ENCODE measurements around the gene ZNF276. TPM values are rescaled to one million over a fixed set of nuclear protein-coding genes. Genes with fewer than 3 reads are reported as not detected.
A peak's percentile ranks its signal among the peaks of the same experiment; 100 is the strongest.

The ZNF276 gene
- total RNA-seq, 1 experiment from 2014 or later: 19.9 TPM

GRCh38 chr16:89695086-89695874 is 26.1 kb upstream of the ZNF276 start:
- Histone ChIP-seq H3K27me3 (ENCODE audit: control insufficient read depth, insufficient read depth, low read length) (no peaks in the 10 kb centered on the region), H3K36me3 (ENCODE audit: control insufficient read depth, insufficient read depth, low read length) (no peaks in the 10 kb centered on the region), H3K27ac (ENCODE audit: low read length) (no peak overlapping the region), H3K9me3 (ENCODE audit: control insufficient read depth, insufficient read depth, low read depth, low read length) (no peaks in the 10 kb centered on the region), H3K4me1 (ENCODE audit: control insufficient read depth, insufficient read depth, low read length) (no peaks in the 10 kb centered on the region; the same call in 1 of the 2 replicates), H3K4me3 (ENCODE audit: low read depth in 2 of 2, low read length in 2 of 2) (no peak overlapping the region)
- no TSS peak for BruUV-seq (replicated peaks)
- ATAC-seq (peak; percentile 15), DNase-seq (ENCODE audit: low read depth, low spot score) (no peak)
- ChIA-PET POLR2A (interaction anchor here (0.5 kb wide), 1 partner anchor 1220 kb away, joined by 3 read pairs; no protein-coding TSS in a partner anchor), CTCF (interaction anchor here (0.7 kb wide), 1 partner anchor 51 kb away, joined by 3 read pairs; no protein-coding TSS in a partner anchor)
- no peak for TF ChIP-seq TCF7L2 (IDR thresholded peaks at IDR 0.05; ENCODE audit: low read depth, low read length)
- TF ChIP-seq CTCF (IDR thresholded peaks at IDR 0.05): no peak
- TF ChIP-seq POLR2AphosphoS5 (IDR thresholded peaks at IDR 0.05; ENCODE audit: low read depth, low read length): no peak
- no peak for TF ChIP-seq SIN3A (IDR thresholded peaks at IDR 0.05; ENCODE audit: borderline replicate concordance, insufficient read depth, low read depth, low read length)
- no peak for TF ChIP-seq REST (IDR thresholded peaks at IDR 0.05; ENCODE audit: insufficient read depth in 1 of 2, low read depth in 2 of 2, low read length in 1 of 2)
- in situ Hi-C loops (cut with HindIII; ENCODE audit: low pct_unique_long_range_greater_than_20kb, low sequenced_read_pairs): no loop called here
- intact Hi-C loops (cut with micrococcal nuclease; ENCODE audit: unreplicated experiment): no loop called here

DNA sequence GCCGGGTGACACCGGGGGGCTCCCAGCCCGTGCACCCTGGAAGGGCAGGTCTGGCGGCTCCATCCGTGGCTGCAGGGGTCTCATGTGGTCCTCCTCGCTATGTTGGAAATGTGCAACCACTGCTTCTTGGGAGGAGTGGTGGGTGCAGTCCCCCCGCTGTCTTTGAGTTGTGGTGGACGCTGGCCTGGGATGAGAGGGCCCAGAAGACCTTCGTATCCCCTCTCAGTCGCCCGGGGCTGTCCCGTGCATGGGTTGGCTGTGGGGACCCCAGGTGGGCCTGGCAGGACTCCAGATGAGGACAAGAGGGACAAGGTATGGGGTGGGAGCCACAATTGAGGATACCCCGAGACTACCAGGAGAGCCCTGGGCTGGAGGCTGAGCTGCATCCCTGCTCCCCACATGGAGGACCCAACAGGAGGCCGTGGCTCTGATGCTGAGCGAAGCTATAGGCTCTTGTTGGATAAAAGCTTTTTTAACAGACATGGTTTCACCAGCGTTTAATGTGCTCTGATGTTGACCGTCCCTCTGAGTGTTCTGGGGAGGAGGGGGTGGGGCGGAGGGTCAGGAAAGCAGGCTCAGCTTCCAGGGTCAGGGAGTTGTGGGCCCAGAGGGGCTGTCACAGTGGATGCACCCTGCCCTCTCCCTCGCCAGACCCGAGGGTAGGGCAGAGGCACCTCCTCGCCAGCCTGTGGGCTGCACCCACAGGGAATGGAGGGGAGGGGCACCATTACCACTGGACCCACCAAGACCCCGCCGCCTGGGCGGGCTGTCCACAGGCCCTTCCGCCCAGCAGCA is 25.3 kb upstream of the ZNF276 start:
- POLR2A ChIA-PET: no interaction called here
- in situ Hi-C loops (cut with HindIII; ENCODE audit: low pct_unique_long_range_greater_than_20kb, low sequenced_read_pairs): no loop called here
- ATAC-seq: no peak
- CTCF ChIA-PET: interaction anchor here (0.7 kb wide), 1 partner anchor 51 kb away, joined by 3 read pairs; no protein-coding TSS in a partner anchor
- TF ChIP-seq CTCF (IDR thresholded peaks at IDR 0.05): no peak
- TF ChIP-seq POLR2AphosphoS5 (IDR thresholded peaks at IDR 0.05; ENCODE audit: low read depth, low read length): 0 out of 2 replicates have a peak, but pooled peaks have one; percentile 21
- no peak for TF ChIP-seq SIN3A (IDR thresholded peaks at IDR 0.05; ENCODE audit: borderline replicate concordance, insufficient read depth, low read depth, low read length)
- TF ChIP-seq REST (IDR thresholded peaks at IDR 0.05; ENCODE audit: insufficient read depth in 1 of 2, low read depth in 2 of 2, low read length in 1 of 2): no peak
- no peak for TF ChIP-seq TCF7L2 (IDR thresholded peaks at IDR 0.05; ENCODE audit: low read depth, low read length)
- H3K36me3 ChIP-seq (ENCODE audit: control insufficient read depth, insufficient read depth, low read length): no peaks in the 10 kb centered on the region; the same call in 1 of the 2 replicates
- no peaks in the 10 kb centered on the region for H3K27me3 ChIP-seq (ENCODE audit: control insufficient read depth, insufficient read depth, low read length)
- H3K4me1 ChIP-seq (ENCODE audit: control insufficient read depth, insufficient read depth, low read length): peaks cover 4% of the 10 kb centered on the region; the same call in 1 of the 2 replicates
- no peak overlapping the region for H3K27ac ChIP-seq (ENCODE audit: low read length)
- intact Hi-C loops (cut with micrococcal nuclease; ENCODE audit: unreplicated experiment): no loop called here
- no peaks in the 10 kb centered on the region for H3K9me3 ChIP-seq (ENCODE audit: control insufficient read depth, insufficient read depth, low read depth, low read length)
- no peak for DNase-seq (ENCODE audit: low read depth, low spot score)
- H3K4me3 ChIP-seq (ENCODE audit: low read depth in 2 of 2, low read length in 2 of 2): no peak overlapping the region
- BruUV-seq (replicated peaks): no TSS peak

All from Panc1 (cell line).